Neural progenitor cell (in vitro differentiated cells): ENCODE measurements around the gene UBE2V1.

Source experiments
- CTCF ChIP-seq: fragments of 200-600 bp; sonication (generic); IDR thresholded peaks from 2 replicates; pipeline ENCODE4 v1.5.1; 2017; ENCODE audit warnings: antibody characterized with exemption, mild to moderate bottlenecking
- EZH2 ChIP-seq: fragments of 200-600 bp; sonication (generic); IDR thresholded peaks from 2 replicates; pipeline ENCODE4 v1.6.1; 2017; ENCODE audit warnings: antibody characterized with exemption, mild to moderate bottlenecking, moderate library complexity
- EZH2phosphoT487 ChIP-seq: fragments of 200-600 bp; sonication (generic); IDR thresholded peaks from 2 replicates; pipeline ENCODE4 v1.6.1; 2017; ENCODE audit warnings: antibody characterized with exemption

- TF ChIP-seq CTCF (peak; percentile 91), EZH2 (no peak), EZH2phosphoT487 (no peak)
Observed at GRCh38 chr20:50085481-50086365, 27.2 kb downstream of the UBE2V1 start.
